Muscle layer of colon (tissue), 2 donors: ENCODE data around the gene DGUOK.

ENCODE experiments used
- H3K27ac ChIP-seq: one replicate; pipeline ENCODE4 v1.7.0; 2013; ENCODE audit warnings: low read depth, mild to moderate bottlenecking, low read length, moderate library complexity
- H3K27me3 ChIP-seq, 2 donors: one replicate each; pipeline ENCODE4 v1.7.0; 2013; ENCODE audit warnings: low read length in 2 of 2, mild to moderate bottlenecking in 2 of 2; ENCODE audit not compliant: insufficient read depth in 2 of 2, control insufficient read depth in 1 of 2
- H3K36me3 ChIP-seq: one replicate; pipeline ENCODE4 v1.7.0; 2013; ENCODE audit warnings: mild to moderate bottlenecking, low read length; ENCODE audit not compliant: insufficient read depth
- H3K4me1 ChIP-seq: one replicate; pipeline ENCODE4 v1.7.0; 2013; ENCODE audit warnings: mild to moderate bottlenecking, low read length; ENCODE audit not compliant: insufficient read depth
- H3K4me3 ChIP-seq, 2 donors: one replicate each; pipeline ENCODE4 v1.7.0; 2013; ENCODE audit warnings: low read length in 2 of 2, low read depth in 1 of 2, mild to moderate bottlenecking in 1 of 2, moderate library complexity in 1 of 2
- H3K9ac ChIP-seq: one replicate; pipeline ENCODE4 v1.7.0; 2013; ENCODE audit warnings: low read length
- H3K9me3 ChIP-seq: one replicate; pipeline ENCODE4 v1.7.0; 2013; ENCODE audit warnings: mild to moderate bottlenecking, low read length
- donor health status: abdominal sarcoma.
- donor health status: Adenocarcinoma of cecum.

DGUOK gene

GRCh38 chr2:73892631-73893329 is 33.9 kb upstream of the DGUOK start, which contains the start of gene ACTG2:
Gene ACTG2, plus strand, starts transcription at chr2:73893008. Its CDS starts 8,304 bp downstream, at chr2:73901312.
- Histone ChIP-seq H3K4me3 (peak within 1 kb of the TSS; percentile 47 to 83), H3K9ac (peak within 1 kb of the TSS; percentile 99), H3K9me3 (no peaks in the 10 kb centered on the region), H3K36me3 (peaks cover 46% of the 10 kb centered on the region), H3K4me1 (peaks cover 32% of the 10 kb centered on the region), H3K27me3 (no peaks in the 10 kb centered on the region), H3K27ac (peak within 1 kb of the TSS; percentile 99)

- peak overlapping the region; percentile 99 for H3K27ac ChIP-seq
- peak overlapping the region; percentile 47 to 83 for H3K4me3 ChIP-seq
- no peaks in the 10 kb centered on the region for H3K27me3 ChIP-seq
- H3K4me1 ChIP-seq: peaks cover 24% of the 10 kb centered on the region
- peaks cover 52% of the 10 kb centered on the region for H3K36me3 ChIP-seq
- H3K9me3 ChIP-seq: no peaks in the 10 kb centered on the region
- peak overlapping the region; percentile 99 for H3K9ac ChIP-seq
Measured at GRCh38 chr2:73893764-73894474, 32.8 kb upstream of the DGUOK start.

- Histone ChIP-seq H3K27me3 (no peaks in the 10 kb centered on the region), H3K9ac (peak overlapping the region; percentile 99), H3K4me1 (peaks cover 24% of the 10 kb centered on the region), H3K4me3 (peak overlapping the region; percentile 47 to 83), H3K27ac (peak overlapping the region; percentile 99), H3K36me3 (peaks cover 53% of the 10 kb centered on the region), H3K9me3 (no peaks in the 10 kb centered on the region)
Measured at GRCh38 chr2:73894475-73894850, 32.2 kb upstream of the DGUOK start.

GRCh38 chr2:73894877-73895276 is 31.8 kb upstream of the DGUOK start:
- H3K4me3 ChIP-seq: peak overlapping the region; percentile 47 to 83
- peak overlapping the region; percentile 99 for H3K9ac ChIP-seq
- H3K36me3 ChIP-seq: peaks cover 57% of the 10 kb centered on the region
- H3K27ac ChIP-seq: peak overlapping the region; percentile 99
- H3K4me1 ChIP-seq: peaks cover 24% of the 10 kb centered on the region
- H3K9me3 ChIP-seq: no peaks in the 10 kb centered on the region
- H3K27me3 ChIP-seq: no peaks in the 10 kb centered on the region

GRCh38 chr2:73895473-73895872 is 31.2 kb upstream of the DGUOK start:
- no peaks in the 10 kb centered on the region for H3K27me3 ChIP-seq
- peak overlapping the region; percentile 99 for H3K27ac ChIP-seq
- H3K36me3 ChIP-seq: peaks cover 63% of the 10 kb centered on the region
- H3K9ac ChIP-seq: peak overlapping the region; percentile 99
- H3K4me1 ChIP-seq: peaks cover 25% of the 10 kb centered on the region
- no peaks in the 10 kb centered on the region for H3K9me3 ChIP-seq
- H3K4me3 ChIP-seq: peak overlapping the region; percentile 47 to 83

GRCh38 chr2:73896362-73897239 is 30.1 kb upstream of the DGUOK start:
- Histone ChIP-seq H3K36me3 (peaks cover 74% of the 10 kb centered on the region), H3K9ac (peak overlapping the region; percentile 99), H3K4me3 (peak overlapping the region; percentile 47 to 83)

GRCh38 chr2:73897240-73897583 is 29.5 kb upstream of the DGUOK start:
- Histone ChIP-seq H3K27ac (peak overlapping the region; percentile 99), H3K9ac (peak overlapping the region; percentile 99)

More at GRCh38 chr2:73896362-73897239, 30.1 kb upstream of the DGUOK start:
- Histone ChIP-seq H3K27me3 (no peaks in the 10 kb centered on the region), H3K27ac (peak overlapping the region; percentile 99), H3K9me3 (no peaks in the 10 kb centered on the region), H3K4me1 (peaks cover 25% of the 10 kb centered on the region)

GRCh38 chr2:73897934-73898333 is 28.7 kb upstream of the DGUOK start:
- Histone ChIP-seq H3K9ac (peak overlapping the region; percentile 99), H3K9me3 (no peaks in the 10 kb centered on the region), H3K27me3 (no peaks in the 10 kb centered on the region), H3K4me1 (peaks cover 30% of the 10 kb centered on the region), H3K27ac (peak overlapping the region; percentile 99), H3K4me3 (peak overlapping the region; percentile 47 to 83), H3K36me3 (peaks cover 88% of the 10 kb centered on the region)

More at GRCh38 chr2:73897240-73897583, 29.5 kb upstream of the DGUOK start:
- Histone ChIP-seq H3K9me3 (no peaks in the 10 kb centered on the region), H3K4me3 (peak overlapping the region; percentile 47 to 83), H3K4me1 (peaks cover 25% of the 10 kb centered on the region), H3K27me3 (no peaks in the 10 kb centered on the region), H3K36me3 (peaks cover 81% of the 10 kb centered on the region)

- Histone ChIP-seq H3K27me3 (no peaks in the 10 kb centered on the region), H3K36me3 (peaks cover 81% of the 10 kb centered on the region), H3K9me3 (no peaks in the 10 kb centered on the region), H3K4me1 (peaks cover 34% of the 10 kb centered on the region), H3K4me3 (peak overlapping the region; percentile 50 to 51), H3K9ac (peak overlapping the region; percentile 81), H3K27ac (peak overlapping the region; percentile 99)
Measured at GRCh38 chr2:73899801-73900336, 26.8 kb upstream of the DGUOK start.

- Histone ChIP-seq H3K27ac (peak overlapping the region; percentile 99), H3K27me3 (no peaks in the 10 kb centered on the region), H3K4me1 (peaks cover 34% of the 10 kb centered on the region), H3K36me3 (peaks cover 68% of the 10 kb centered on the region), H3K4me3 (peak overlapping the region; percentile 50 to 51), H3K9me3 (no peaks in the 10 kb centered on the region), H3K9ac (peak overlapping the region; percentile 81)
Measured at GRCh38 chr2:73901143-73901542, 25.5 kb upstream of the DGUOK start.

GRCh38 chr2:73902284-73902683 is 24.4 kb upstream of the DGUOK start:
- H3K36me3 ChIP-seq: peaks cover 65% of the 10 kb centered on the region
- H3K9me3 ChIP-seq: no peaks in the 10 kb centered on the region
- peaks cover 41% of the 10 kb centered on the region for H3K4me1 ChIP-seq
- no peaks in the 10 kb centered on the region for H3K27me3 ChIP-seq
- H3K9ac ChIP-seq: peak overlapping the region; percentile 81
- peak overlapping the region; percentile 99 for H3K27ac ChIP-seq
- H3K4me3 ChIP-seq: peak overlapping the region; percentile 8 to 41
